Suprapubic skin (tissue), 4 donors: ENCODE results near the gene MGST2. TPM values are rescaled to one million over a fixed set of nuclear protein-coding genes. Genes with fewer than 3 reads are reported as not detected.

Source experiments
- DNase-seq, 2 donors: peaks; one replicate each; pipeline ENCODE4 v3.0.0-alpha.2; 2019; ENCODE audit warnings: low spot score in 2 of 2
- H3K27ac ChIP-seq: fragments of 200-600 bp; sonication (generic); one replicate; pipeline ENCODE4 v1.5.1; 2019
- H3K27me3 ChIP-seq: fragments of 200-600 bp; sonication (generic); one replicate; pipeline ENCODE4 v1.5.1; 2019
- H3K36me3 ChIP-seq: fragments of 200-600 bp; sonication (generic); one replicate; pipeline ENCODE4 v1.5.1; 2019
- H3K4me1 ChIP-seq: fragments of 200-600 bp; sonication (generic); one replicate; pipeline ENCODE4 v1.5.1; 2019
- H3K4me3 ChIP-seq: fragments of 200-600 bp; sonication (generic); one replicate; pipeline ENCODE4 v1.5.1; 2019; ENCODE audit warnings: mild to moderate bottlenecking
- H3K9me3 ChIP-seq: fragments of 200-600 bp; sonication (generic); one replicate; pipeline ENCODE4 v1.5.1; 2019
- CTCF ChIP-seq, 2 donors: fragments of 200-600 bp in 1 of 2; fragments of 450-650 bp in 1 of 2; sonication (generic) in 1 of 2; IDR thresholded peaks; one replicate each; pipeline ENCODE4 v1.5.1; 2016 to 2019; ENCODE audit warnings: antibody characterized with exemption in 2 of 2, mild to moderate bottlenecking in 1 of 2, moderate library complexity in 1 of 2
- EP300 ChIP-seq: sonication (generic); formaldehyde crosslinking; IDR thresholded peaks from one replicate; pipeline ENCODE4 v1.6.1; 2017; ENCODE audit warnings: antibody characterized with exemption
- POLR2A ChIP-seq, 2 donors: fragments of 450-650 bp; IDR thresholded peaks; one replicate each; pipeline ENCODE4 v1.6.1; 2017; ENCODE audit warnings: antibody characterized with exemption in 2 of 2, mild to moderate bottlenecking in 2 of 2, moderate library complexity in 2 of 2
- POLR2AphosphoS5 ChIP-seq, 3 donors: sonication (generic); formaldehyde crosslinking; IDR thresholded peaks; one replicate each; pipeline ENCODE4 v1.6.1; 2017; ENCODE audit warnings: antibody characterized with exemption in 3 of 3
- WGBS: methylation state at CpG from one replicate; pipeline ENCODE4 v1.1.5; 2018; 5-methylcytosine and 5-hydroxymethylcytosine counted together
- total RNA-seq, 4 donors: library from RNA; depleted of rRNA; stranded (reverse); fragments of >200 nt; gene quantifications; one replicate each; pipeline ENCODE4 v1.1.0, GENCODE V29; 2016

MGST2 gene
- total RNA-seq, 4 donors from 2014 or later = 98.7 to 157 (median 128) TPM

GRCh38 chr4:139654516-139654915, 11.1 kb upstream of the MGST2 start:
- no peaks in the 10 kb centered on the region for H3K36me3 ChIP-seq
- H3K4me3 ChIP-seq = no peak overlapping the region
- no peaks in the 10 kb centered on the region for H3K9me3 ChIP-seq
- peaks cover 30% of the 10 kb centered on the region for H3K4me1 ChIP-seq
- WGBS = 78% methylated on average over 4 of the region's 4 CpGs
- H3K27me3 ChIP-seq = no peaks in the 10 kb centered on the region
- TF ChIP-seq POLR2A (IDR thresholded peaks at IDR 0.05) (no peak), CTCF (IDR thresholded peaks at IDR 0.05) (no peak), POLR2AphosphoS5 (IDR thresholded peaks at IDR 0.05) (no peak), EP300 (no peak)
- DNase-seq = no peak
- no peak overlapping the region for H3K27ac ChIP-seq

- no peak for DNase-seq
- no peak overlapping the region for H3K27ac ChIP-seq
- TF ChIP-seq CTCF (IDR thresholded peaks at IDR 0.05) (peak in 1 of 2 donors; percentile 24), POLR2A (IDR thresholded peaks at IDR 0.05) (no peak), EP300 (no peak), POLR2AphosphoS5 (IDR thresholded peaks at IDR 0.05) (no peak)
- H3K4me1 ChIP-seq = peaks cover 30% of the 10 kb centered on the region
- H3K27me3 ChIP-seq = no peaks in the 10 kb centered on the region
- H3K9me3 ChIP-seq = no peaks in the 10 kb centered on the region
- no peaks in the 10 kb centered on the region for H3K36me3 ChIP-seq
- H3K4me3 ChIP-seq = no peak overlapping the region
- 46% methylated on average over 3 of the region's 3 CpGs for WGBS
Observed at GRCh38 chr4:139655116-139655515, 10.5 kb upstream of the MGST2 start.

- peak overlapping the region; percentile 78 for H3K27ac ChIP-seq
- H3K4me1 ChIP-seq = peaks cover 26% of the 10 kb centered on the region
- no peaks in the 10 kb centered on the region for H3K36me3 ChIP-seq
- peak overlapping the region; percentile 25 for H3K4me3 ChIP-seq
- H3K27me3 ChIP-seq = no peaks in the 10 kb centered on the region
- WGBS = 20% methylated on average over 13 of the region's 13 CpGs
- DNase-seq = no peak
- H3K9me3 ChIP-seq = no peaks in the 10 kb centered on the region
- TF ChIP-seq CTCF (IDR thresholded peaks at IDR 0.05) = peak; percentile 60 to 76
- TF ChIP-seq EP300 = no peak
Observed at GRCh38 chr4:139656614-139657486, 8.8 kb upstream of the MGST2 start.

- TF ChIP-seq POLR2AphosphoS5 (IDR thresholded peaks at IDR 0.05) = no peak
- TF ChIP-seq CTCF (IDR thresholded peaks at IDR 0.05) = no peak
- no peak for TF ChIP-seq POLR2A (IDR thresholded peaks at IDR 0.05)
- TF ChIP-seq EP300 = no peak
- Histone ChIP-seq H3K4me1 (peaks cover 26% of the 10 kb centered on the region), H3K36me3 (no peaks in the 10 kb centered on the region), H3K27me3 (no peaks in the 10 kb centered on the region), H3K27ac (peak overlapping the region; percentile 78), H3K4me3 (peak overlapping the region; percentile 25), H3K9me3 (no peaks in the 10 kb centered on the region)
- no peak for DNase-seq
- WGBS = 66% methylated on average over 4 of the region's 4 CpGs
Observed at GRCh38 chr4:139658185-139658584, 7.4 kb upstream of the MGST2 start.

DNA sequence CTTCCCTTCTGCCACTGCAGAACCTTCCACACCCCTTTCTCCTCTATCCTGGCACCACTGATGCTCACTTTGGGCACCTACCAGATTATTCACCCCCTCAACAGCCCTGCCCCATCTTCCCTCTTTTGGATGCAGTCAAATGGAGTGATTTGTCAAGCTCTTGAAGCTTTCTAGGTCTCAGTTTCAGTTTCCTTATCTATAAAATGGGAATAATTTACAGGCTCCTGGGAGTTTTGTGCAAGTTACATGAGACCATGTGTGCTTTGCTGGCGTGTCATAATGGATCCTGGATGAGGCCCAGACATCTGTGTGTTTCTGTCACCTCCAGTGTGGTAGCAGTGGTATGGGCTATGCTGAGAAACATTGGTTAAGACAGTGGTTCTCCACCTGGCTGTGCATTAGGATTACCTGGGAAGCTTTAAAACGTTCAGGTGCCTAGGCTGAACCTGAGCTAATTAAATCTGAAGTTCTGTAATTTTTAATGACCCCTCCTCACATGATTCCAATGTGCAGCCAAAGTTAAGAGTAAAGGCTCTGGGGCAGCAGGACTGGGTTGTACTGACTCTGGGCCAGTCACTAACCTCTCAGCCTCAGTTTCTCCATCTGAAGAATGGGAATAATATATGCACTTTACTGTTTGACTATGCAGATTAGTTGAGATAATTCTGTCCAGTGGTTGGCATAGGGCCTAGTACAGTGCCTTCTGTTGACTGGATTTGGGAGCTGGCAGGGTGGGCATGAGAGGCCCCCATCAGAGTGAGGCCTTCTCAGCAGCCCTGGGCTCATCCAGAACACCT, 6.8 kb upstream of the MGST2 start:
- Histone ChIP-seq H3K27me3 (no peaks in the 10 kb centered on the region), H3K4me1 (peaks cover 26% of the 10 kb centered on the region), H3K36me3 (no peaks in the 10 kb centered on the region), H3K4me3 (no peak overlapping the region), H3K27ac (peak overlapping the region; percentile 78), H3K9me3 (no peaks in the 10 kb centered on the region)
- TF ChIP-seq POLR2AphosphoS5 (IDR thresholded peaks at IDR 0.05) (no peak), POLR2A (IDR thresholded peaks at IDR 0.05) (no peak), CTCF (IDR thresholded peaks at IDR 0.05) (no peak), EP300 (no peak)
- WGBS = 52% methylated on average over 2 of the region's 2 CpGs
- DNase-seq = no peak
